ENCODE measurements around the gene ZC3H12D.

The ZC3H12D gene

GRCh38 chr6:149397384-149397783 is 87.4 kb downstream of the ZC3H12D start:
- no peak for TF ChIP-seq CTCF (IDR thresholded peaks at IDR 0.05; ENCODE audit: low read depth, low read length, missing control alignments)
- H3K4me3 ChIP-seq (replicated peaks; ENCODE audit: low read depth, low read length), result no peak overlapping the region
- DNase-seq (ENCODE audit: extremely low read depth, low read depth), result no peak
